D341Med (cell line): ENCODE data around the gene PGAM2.

Experiments used
- DNase-seq: peaks from one replicate; pipeline ENCODE4 v3.0.0; 2012; ENCODE audit warnings: low spot score

The PGAM2 gene

GRCh38 chr7:44103566-44103922 is 38.2 kb upstream of the PGAM2 start:
- DNase-seq: no peak

DNA sequence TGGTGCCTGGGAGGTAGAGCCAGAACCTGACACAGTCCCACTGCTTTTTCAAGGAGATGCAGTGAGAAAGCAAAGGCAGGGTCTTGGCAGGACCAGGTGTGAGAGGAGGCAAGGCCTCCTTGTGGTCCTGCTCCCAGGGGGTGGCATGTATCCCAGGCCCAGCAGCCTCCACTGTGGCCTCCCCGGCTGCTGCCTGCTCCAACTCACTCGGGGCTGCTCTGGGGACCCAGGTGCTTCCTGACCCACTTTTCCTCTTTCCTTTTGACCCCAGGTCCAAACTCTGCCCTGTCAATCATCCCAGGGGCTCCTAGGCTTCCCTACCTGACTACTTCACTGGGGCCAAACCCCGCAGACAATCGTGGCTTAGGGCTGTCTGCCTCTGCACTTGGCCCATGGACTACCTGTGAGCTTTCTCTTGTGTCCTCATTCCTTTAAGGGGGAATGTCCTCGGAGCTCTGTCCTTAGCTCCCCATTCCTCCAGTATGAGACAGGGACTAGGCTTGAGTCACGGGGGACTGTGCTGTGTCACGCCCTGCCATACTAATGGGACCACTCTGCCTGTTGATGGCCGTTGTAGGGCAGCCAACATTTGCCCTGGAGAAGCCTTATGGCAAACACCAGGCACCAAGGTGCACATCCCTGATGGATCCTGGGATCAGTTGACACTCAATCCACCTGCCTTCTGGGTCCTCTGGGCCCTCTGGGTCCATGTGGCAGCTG is 37.6 kb upstream of the PGAM2 start:
- no peak for DNase-seq

GRCh38 chr7:44101966-44102845 is 36.8 kb upstream of the PGAM2 start:
- DNase-seq: no peak

GRCh38 chr7:44101303-44101965 is 36.1 kb upstream of the PGAM2 start:
- no peak for DNase-seq

GRCh38 chr7:44100458-44101302 is 35.3 kb upstream of the PGAM2 start:
- no peak for DNase-seq

DNA sequence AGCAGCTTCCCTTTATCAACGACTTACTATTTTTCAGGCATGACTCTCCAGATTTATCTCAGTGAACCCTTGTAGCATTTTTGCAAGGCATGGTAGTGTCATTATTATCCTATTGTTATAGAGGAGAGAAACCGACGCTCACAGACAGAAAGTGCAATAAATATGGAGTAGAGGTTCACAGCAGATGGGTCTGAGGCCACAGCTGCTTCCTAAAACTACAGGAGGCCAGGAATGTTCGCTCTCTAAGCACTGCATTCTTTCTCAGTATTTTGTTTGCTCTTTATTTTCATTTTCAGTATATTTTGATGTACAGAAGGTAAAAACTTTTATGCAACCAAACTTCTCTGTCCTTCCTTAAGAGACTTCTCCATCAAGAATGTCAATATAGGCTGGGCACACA is 34.3 kb upstream of the PGAM2 start:
- no peak for DNase-seq

DNA sequence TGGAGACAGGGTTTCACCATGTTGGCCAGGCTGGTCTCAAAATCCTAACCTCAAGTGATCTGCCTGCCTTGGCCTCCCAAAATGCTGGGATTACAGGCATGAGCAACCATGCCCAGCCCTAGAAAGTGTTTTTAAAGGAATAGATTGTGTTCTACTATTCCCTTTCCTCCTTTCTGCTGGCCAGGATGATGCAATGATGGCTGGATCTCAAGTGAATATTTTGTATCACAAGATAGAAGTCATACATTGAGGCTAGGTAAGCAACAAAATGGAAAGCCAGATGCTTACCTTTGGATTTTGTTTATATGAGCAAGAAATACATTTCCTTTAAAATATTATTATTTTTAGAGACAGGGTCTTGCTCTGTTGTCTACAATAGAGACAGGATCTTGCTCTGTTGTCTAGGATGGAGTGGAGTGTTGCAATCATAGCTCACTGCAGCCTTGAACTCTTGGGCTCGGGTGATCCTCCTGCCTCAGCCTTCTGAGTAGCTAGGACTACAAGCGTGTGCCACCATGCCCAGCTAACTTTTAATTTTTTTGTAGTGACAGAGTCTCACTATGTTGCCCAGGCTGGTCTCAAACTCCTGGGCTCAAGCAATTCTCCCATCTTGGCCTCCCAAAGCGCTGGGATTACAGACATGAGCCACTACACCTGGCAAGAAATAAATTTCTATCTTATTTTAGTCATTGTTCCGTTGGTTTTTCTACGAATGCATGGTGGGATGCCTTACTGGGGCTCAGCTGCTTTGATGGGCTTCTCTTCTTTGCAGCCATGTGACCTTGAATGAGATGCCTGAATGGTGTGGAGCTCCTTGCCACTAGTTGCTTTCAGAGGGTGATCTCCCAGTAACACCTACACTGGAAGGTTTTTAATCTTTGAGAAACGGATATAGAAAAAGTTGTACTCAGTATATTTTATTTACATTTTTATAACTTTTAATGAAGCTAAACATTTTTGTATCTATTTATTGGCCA is 33.0 kb upstream of the PGAM2 start:
- DNase-seq: no peak

DNA sequence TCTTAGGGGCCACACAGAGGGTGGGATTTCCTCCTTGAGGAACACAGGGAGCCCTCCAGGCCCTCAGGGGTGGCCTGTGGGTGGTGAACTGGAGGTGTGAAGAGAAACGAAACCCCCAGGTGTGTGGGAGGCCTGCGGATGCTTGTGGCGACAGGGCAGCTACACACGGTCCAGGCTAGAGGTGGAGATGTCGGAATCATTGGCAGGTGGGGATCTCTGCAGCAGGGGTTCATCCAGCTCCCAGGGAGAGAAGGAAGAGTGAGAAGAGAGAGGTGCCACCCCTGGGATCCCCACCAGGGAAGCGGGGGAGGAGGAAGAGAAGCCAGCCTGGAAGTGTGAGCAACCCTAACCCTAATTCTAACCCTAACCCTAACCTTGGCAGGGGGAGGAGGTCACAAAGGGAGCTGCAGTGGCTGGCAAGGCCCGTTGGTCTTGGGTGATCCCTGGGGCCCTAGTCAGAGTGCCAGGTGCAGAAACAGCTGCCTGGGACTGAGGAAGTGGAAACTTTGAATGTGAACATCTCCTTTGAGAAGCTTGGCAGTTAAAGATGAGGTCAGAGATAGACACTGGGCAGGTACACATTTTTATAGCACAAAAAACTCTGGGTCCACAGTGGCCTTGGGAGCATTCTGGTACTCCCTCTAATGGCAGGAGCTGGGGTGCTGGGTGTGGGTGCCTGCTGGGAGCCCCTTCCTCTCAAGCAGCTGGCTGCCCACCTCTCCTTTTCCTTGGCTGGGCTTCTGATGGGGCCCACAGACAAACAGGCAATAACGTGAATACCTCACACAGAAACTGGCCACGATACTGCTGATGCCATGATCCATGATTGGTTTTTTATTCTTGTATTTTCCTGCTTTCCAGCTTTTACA is 31.9 kb upstream of the PGAM2 start:
- DNase-seq: no peak

DNA sequence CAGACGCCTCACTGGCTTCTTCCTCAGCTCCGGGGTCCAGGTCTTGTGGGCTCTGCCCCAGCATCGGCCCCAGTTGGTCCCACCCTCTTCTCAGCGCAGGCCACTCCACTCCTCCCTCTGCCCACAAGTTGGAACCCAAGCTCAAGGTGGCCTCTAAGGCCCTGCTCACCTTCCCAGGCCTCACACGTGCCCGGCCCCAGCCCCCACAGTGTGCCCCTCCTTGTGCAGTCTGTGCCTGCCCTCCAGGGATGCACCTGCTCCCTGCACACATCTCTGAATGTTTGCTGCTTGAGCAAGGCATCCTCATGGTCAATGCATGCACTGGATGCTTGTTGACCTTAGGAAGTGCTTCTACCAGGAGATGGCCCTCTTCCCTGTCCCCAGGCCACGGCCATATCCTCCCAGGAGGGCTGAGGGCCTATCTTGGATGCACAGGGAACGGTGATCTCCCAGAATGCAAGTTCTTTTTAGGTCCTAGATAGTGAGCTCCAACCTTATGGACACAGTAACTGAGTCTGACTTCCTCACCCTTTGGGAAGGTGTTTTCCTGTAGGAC is 31.0 kb upstream of the PGAM2 start:
- no peak for DNase-seq

DNA sequence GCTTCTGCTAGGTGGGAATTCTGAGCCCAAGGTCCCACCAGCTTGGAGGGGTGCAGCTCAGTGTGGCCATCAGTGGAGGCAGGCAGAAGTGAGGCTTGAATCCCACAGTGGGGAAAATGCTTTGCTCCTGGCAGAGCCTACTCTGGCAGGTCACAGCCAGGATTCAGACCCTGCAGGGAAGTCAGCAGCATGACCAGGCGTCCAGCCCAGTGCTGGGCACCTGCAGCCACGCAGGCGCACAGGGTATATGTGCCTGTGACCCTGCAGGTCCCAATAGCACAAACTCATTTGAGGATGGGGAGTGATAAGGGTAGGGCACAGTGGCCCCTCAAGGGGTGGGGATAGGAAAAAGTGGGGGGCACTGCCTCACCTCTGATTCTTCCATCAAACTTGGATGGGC is 30.4 kb upstream of the PGAM2 start:
- no peak for DNase-seq

DNA sequence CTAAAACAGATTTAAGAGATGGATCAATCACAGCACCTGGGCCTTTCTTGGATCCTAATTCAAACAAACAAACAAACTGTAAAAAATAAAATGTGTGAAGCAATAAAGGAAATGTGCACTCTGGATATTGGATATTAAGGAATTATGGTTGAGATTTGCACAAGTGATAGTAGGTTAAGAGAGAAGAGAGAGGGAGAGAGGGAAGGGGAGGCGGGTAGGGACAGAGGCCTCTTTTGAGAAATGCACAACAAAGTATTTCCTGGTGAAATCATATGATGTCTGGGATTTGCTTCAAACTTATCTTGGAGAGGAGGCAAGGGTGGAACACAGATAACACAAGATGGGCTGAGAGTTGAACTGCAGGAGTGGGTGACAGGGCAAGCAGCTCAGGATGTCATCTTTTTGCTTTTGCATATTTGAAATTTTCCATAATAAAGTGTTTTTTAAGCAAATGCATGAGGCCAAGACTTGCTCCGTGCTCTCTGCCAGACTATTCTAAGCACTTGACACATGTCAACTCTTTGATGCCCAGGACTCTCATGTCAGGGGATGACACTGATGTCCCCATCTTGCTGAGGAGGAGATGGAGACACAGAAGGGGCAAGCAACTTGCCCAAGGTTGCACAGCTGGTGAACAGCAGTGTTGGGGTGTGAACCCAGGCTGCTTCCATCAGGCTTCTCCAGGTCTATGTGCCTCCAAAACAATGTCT is 29.7 kb upstream of the PGAM2 start:
- no peak for DNase-seq

DNA sequence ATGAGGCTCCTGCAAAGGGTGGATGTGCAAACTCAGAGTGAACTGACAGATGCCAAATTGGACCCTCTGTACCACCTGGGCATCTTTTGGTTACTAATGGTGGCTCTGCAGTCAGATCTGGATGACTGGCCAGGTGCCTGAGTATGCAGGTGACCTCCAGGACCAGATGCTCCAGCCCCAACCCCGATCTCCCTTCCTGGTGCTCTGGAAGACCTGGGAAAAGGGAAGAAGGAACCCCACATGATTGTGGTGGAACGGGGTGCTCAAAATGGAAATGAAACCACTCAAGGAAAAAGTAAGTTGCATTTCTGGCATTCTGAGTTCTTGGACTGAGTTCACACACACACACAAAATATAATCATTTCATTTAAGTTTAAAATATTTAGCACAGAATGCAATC is 29.0 kb upstream of the PGAM2 start:
- DNase-seq: no peak

GRCh38 chr7:44093102-44093641 is 27.8 kb upstream of the PGAM2 start:
- no peak for DNase-seq

DNA sequence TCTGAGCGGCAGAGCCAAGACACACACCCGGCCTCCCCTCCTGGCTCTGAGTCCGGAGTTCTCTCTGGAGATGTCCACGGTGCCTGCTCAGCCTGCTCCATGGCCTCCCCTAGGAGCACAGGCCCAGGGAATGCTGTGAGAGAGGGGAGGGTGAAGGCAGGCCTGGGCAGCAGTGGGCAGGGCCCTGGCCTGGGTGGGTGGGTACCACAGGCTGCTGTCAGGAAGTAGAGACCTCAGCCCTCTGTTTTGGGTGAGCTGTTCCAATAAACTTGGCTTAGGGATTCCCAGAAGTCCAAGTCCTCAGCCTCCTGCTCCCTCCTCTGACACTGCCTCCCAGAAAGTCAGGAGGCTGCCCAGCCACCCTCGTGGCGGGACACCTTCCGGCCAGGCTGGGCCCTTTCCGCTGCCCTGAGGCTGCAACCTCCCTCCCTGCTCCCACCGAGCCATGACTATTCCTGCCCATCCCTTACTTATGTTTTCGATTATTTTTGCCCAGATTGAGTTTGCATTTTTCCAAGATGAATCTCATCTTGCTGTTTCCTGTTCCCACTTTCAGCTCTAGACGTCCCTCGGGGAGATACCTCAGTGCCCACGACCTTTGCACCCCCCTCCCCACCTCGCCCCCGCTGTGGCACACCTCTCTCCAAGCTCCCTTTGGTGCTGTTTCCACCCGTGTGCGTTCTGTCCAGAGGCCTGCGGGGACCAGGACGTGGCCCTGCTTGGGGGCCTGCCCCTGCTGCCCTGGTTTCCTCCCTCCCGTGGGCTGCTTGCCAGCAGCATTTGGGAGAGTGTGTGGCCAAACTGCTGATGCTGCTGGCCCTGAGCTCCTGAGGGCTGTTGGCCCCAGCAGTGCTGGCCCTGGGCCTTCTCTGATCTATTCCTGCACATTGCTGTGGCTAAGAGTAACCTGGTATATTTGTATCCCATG is 22.8 kb upstream of the PGAM2 start:
- no peak for DNase-seq

- DNase-seq: no peak
These were observed 21.3 kb upstream of the PGAM2 start for GRCh38 chr7:44086627-44087026.

DNA sequence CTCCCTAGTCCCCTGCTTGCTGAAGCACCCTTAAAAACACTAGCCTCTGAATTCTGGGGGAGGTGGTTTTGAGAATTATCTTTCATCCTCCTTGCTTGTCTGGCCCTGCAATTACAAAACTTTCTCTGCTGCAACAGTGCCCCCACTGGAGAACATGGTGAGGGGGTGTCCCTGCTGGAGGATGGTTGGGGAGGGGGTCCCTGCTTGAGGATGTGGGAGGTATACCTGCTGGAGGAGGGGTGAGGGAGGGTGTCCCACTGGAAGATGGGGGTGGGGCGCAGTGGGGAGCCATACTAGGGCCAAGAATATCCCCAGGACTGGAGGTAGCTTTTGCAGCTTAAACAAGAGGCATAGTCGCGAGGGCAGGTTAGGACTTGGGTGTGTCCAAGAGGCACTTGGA is 20.2 kb upstream of the PGAM2 start:
- DNase-seq: no peak

- no peak for DNase-seq
These were observed 19.3 kb upstream of the PGAM2 start for GRCh38 chr7:44084701-44085100.

GRCh38 chr7:44083796-44084195 is 18.4 kb upstream of the PGAM2 start:
- DNase-seq: no peak
